Right atrium auricular region (tissue), 2 donors: ENCODE data around the gene NUCB2. TPM values are rescaled to one million over a fixed set of nuclear protein-coding genes. Genes with fewer than 3 reads are reported as not detected.

Experiments
- DNase-seq: peaks from one replicate; pipeline ENCODE4 v3.0.0-alpha.2; 2019; ENCODE audit warnings: low spot score
- H3K27ac ChIP-seq, 2 donors: fragments of 200-600 bp; sonication (generic); 1 replicate in 1 of 2; 2 replicates in 1 of 2; pipeline ENCODE4 v1.5.1; 2016 to 2019
- H3K27me3 ChIP-seq, 2 donors: fragments of 200-600 bp; sonication (generic); one replicate each; pipeline versions ENCODE4 v1.5.1 to v1.6.0; 2017 to 2019
- H3K36me3 ChIP-seq: fragments of 200-600 bp; sonication (generic); one replicate; pipeline ENCODE4 v1.5.1; 2016
- H3K4me1 ChIP-seq, 2 donors: fragments of 200-600 bp; sonication (generic); one replicate each; pipeline versions ENCODE4 v1.5.1 to v1.6.0; 2017 to 2019
- H3K4me3 ChIP-seq, 2 donors: fragments of 200-600 bp; sonication (generic); 1 replicate in 1 of 2; 2 replicates in 1 of 2; pipeline ENCODE4 v1.5.1; 2017 to 2019; ENCODE audit warnings: mild to moderate bottlenecking in 1 of 2, moderate library complexity in 1 of 2
- H3K9me3 ChIP-seq, 2 donors: fragments of 200-600 bp; sonication (generic); one replicate each; pipeline ENCODE4 v1.5.1; 2019
- CTCF ChIP-seq, 2 donors: fragments of 200-600 bp; sonication (generic); IDR thresholded peaks; one replicate each; pipeline ENCODE4 v1.5.1; 2019; ENCODE audit warnings: antibody characterized with exemption in 2 of 2
- total RNA-seq, 2 donors: library from RNA; depleted of rRNA; stranded (reverse); fragments of >200 nt; gene quantifications; one replicate each; pipeline ENCODE4 v1.1.0, GENCODE V29; 2016

The NUCB2 gene
- total RNA-seq, 2 donors from 2014 or later: 61.6 to 85.7 TPM

GRCh38 chr11:17256512-17256911 lies 20.0 kb upstream of the NUCB2 start:
- H3K27ac ChIP-seq: no peak overlapping the region
- H3K4me1 ChIP-seq: no peaks in the 10 kb centered on the region
- no peak for DNase-seq
- TF ChIP-seq CTCF (IDR thresholded peaks at IDR 0.05): no peak
- H3K27me3 ChIP-seq: no peaks in the 10 kb centered on the region
- H3K9me3 ChIP-seq: no peaks in the 10 kb centered on the region
- no peaks in the 10 kb centered on the region for H3K36me3 ChIP-seq
- no peak overlapping the region for H3K4me3 ChIP-seq

- no peaks in the 10 kb centered on the region for H3K36me3 ChIP-seq
- no peak for TF ChIP-seq CTCF (IDR thresholded peaks at IDR 0.05)
- H3K27ac ChIP-seq: no peak overlapping the region
- no peaks in the 10 kb centered on the region for H3K27me3 ChIP-seq
- no peak overlapping the region for H3K4me3 ChIP-seq
- no peaks in the 10 kb centered on the region for H3K4me1 ChIP-seq
- H3K9me3 ChIP-seq: no peaks in the 10 kb centered on the region
- DNase-seq: no peak
Measured at GRCh38 chr11:17257196-17257595, 19.3 kb upstream of the NUCB2 start.

GRCh38 chr11:17258670-17259069 lies 17.9 kb upstream of the NUCB2 start:
- H3K36me3 ChIP-seq: no peaks in the 10 kb centered on the region
- no peak overlapping the region for H3K4me3 ChIP-seq

GRCh38 chr11:17259519-17259918 lies 17.0 kb upstream of the NUCB2 start:
- DNase-seq: no peak
- TF ChIP-seq CTCF (IDR thresholded peaks at IDR 0.05): no peak
- no peak overlapping the region for H3K4me3 ChIP-seq
- H3K27ac ChIP-seq: no peak overlapping the region
- no peaks in the 10 kb centered on the region for H3K9me3 ChIP-seq
- H3K4me1 ChIP-seq: no peaks in the 10 kb centered on the region
- no peaks in the 10 kb centered on the region for H3K36me3 ChIP-seq
- no peaks in the 10 kb centered on the region for H3K27me3 ChIP-seq

More at GRCh38 chr11:17258670-17259069, 17.9 kb upstream of the NUCB2 start:
- no peak for TF ChIP-seq CTCF (IDR thresholded peaks at IDR 0.05)
- H3K9me3 ChIP-seq: no peaks in the 10 kb centered on the region
- no peaks in the 10 kb centered on the region for H3K4me1 ChIP-seq
- H3K27me3 ChIP-seq: no peaks in the 10 kb centered on the region
- H3K27ac ChIP-seq: no peak overlapping the region
- no peak for DNase-seq

- no peak for TF ChIP-seq CTCF (IDR thresholded peaks at IDR 0.05)
- Histone ChIP-seq H3K9me3 (no peaks in the 10 kb centered on the region), H3K27me3 (no peaks in the 10 kb centered on the region), H3K4me1 (no peaks in the 10 kb centered on the region), H3K27ac (no peak overlapping the region), H3K4me3 (no peak overlapping the region), H3K36me3 (no peaks in the 10 kb centered on the region)
- DNase-seq: no peak
Measured at GRCh38 chr11:17260020-17260419, 16.5 kb upstream of the NUCB2 start.

- no peaks in the 10 kb centered on the region for H3K36me3 ChIP-seq
- TF ChIP-seq CTCF (IDR thresholded peaks at IDR 0.05): no peak
- H3K4me1 ChIP-seq: no peaks in the 10 kb centered on the region
- H3K9me3 ChIP-seq: no peaks in the 10 kb centered on the region
- no peak overlapping the region for H3K4me3 ChIP-seq
- H3K27me3 ChIP-seq: no peaks in the 10 kb centered on the region
- no peak for DNase-seq
- H3K27ac ChIP-seq: no peak overlapping the region
Measured at GRCh38 chr11:17263769-17264168, 12.8 kb upstream of the NUCB2 start.
